HCT116 (cell line): ENCODE data around the gene CIROP. TPM values are rescaled to one million over a fixed set of nuclear protein-coding genes. Genes with fewer than 3 reads are reported as not detected.
A peak's percentile ranks its signal among the peaks of the same experiment; 100 is the strongest.

Source experiments
- ATAC-seq: fragments of 200-7000 bp; cut with Tn5 transposase; 2 replicates; pipeline ENCODE4 v1.9.1; 2020; ENCODE audit warnings: mild to moderate bottlenecking, moderate library complexity
- BruUV-seq: library from RNA; stranded (reverse); fragments of 400-500 nt; replicated peaks from 2 replicates; lab custom pipeline; 2021; lab: Mats Ljungman, UMichigan
- CTCF ChIA-PET: fragments of 300-600 bp; sonication (Branson Sonifier 250); formaldehyde crosslinking; loops from one replicate; lab custom pipeline; 2021; ENCODE audit warnings: antibody characterized with exemption; lab: Charles Lee
- POLR2A ChIA-PET: fragments of 300-600, 350-600 bp; sonication (Branson Sonifier 250); formaldehyde crosslinking; loops from one replicate; lab custom pipeline; 2021; ENCODE audit warnings: antibody characterized with exemption; lab: Charles Lee
- RAD21 ChIA-PET, 2 experiments: fragments of 300-600 bp; sonication (Branson Sonifier 250); formaldehyde crosslinking; loops; one replicate each; lab custom pipeline; 2023; ENCODE audit warnings: low total read pairs in 2 of 2; ENCODE audit not compliant: uncharacterized antibody in 2 of 2, unreplicated experiment in 2 of 2, low non-redundant PET in 1 of 2; lab: Charles Lee
- DNase-seq: peaks from one replicate; pipeline ENCODE4 v3.0.0-alpha.2; 2010; ENCODE audit warnings: low read depth, low spot score
- H2AFZ ChIP-seq: fragments of 200-600 bp; shearing (Covaris generic), sonication (generic); 2 replicates; pipeline ENCODE4 v1.6.1; 2017; ENCODE audit warnings: low read depth, mixed run types, mixed read lengths, antibody characterized with exemption, low read length; ENCODE audit not compliant: poor library complexity, severe bottlenecking
- H3K27ac ChIP-seq: 2 replicates; pipeline ENCODE4 v1.5.1; 2012; ENCODE audit warnings: low read depth, low read length
- H3K27me3 ChIP-seq: fragments of 200-600 bp; sonication (generic); 2 replicates; pipeline ENCODE4 v1.6.1; 2016; ENCODE audit warnings: mixed run types, low read length, mixed read lengths; ENCODE audit not compliant: insufficient read depth
- H3K36me3 ChIP-seq, 2 experiments: fragments of 200-500 bp in 1 of 2; fragments of 200-600 bp in 1 of 2; sonication (Bioruptor generic) in 1 of 2; sonication (generic) in 1 of 2; 2 replicates each; pipeline versions ENCODE4 v1.5.1 to v1.6.1; 2014 to 2016; ENCODE audit warnings: low read length in 2 of 2, inconsistent platforms in 1 of 2, mixed read lengths in 1 of 2, mixed run types in 1 of 2; ENCODE audit not compliant: insufficient read depth in 2 of 2, control insufficient read depth in 1 of 2
- H3K4me1 ChIP-seq, 2 experiments: fragments of 200-600 bp in 1 of 2; sonication (generic) in 1 of 2; 2 replicates each; pipeline versions ENCODE4 v1.5.1 to v1.6.1; 2012 to 2017; ENCODE audit warnings: low read length in 2 of 2, inconsistent platforms in 1 of 2, mild to moderate bottlenecking in 1 of 2, mixed read lengths in 1 of 2, mixed run types in 1 of 2, moderate library complexity in 1 of 2; ENCODE audit not compliant: insufficient read depth in 2 of 2, control insufficient read depth in 1 of 2
- H3K4me2 ChIP-seq: fragments of 200-600 bp; sonication (generic); 2 replicates; pipeline ENCODE4 v1.6.1; 2017; ENCODE audit warnings: mixed run types, low read length, mixed read lengths
- H3K4me3 ChIP-seq, 2 experiments: fragments of 200-600 bp in 1 of 2; sonication (generic) in 1 of 2; replicated peaks in 1 of 2; 2 replicates each; pipeline ENCODE4 v1.5.1; 2011 to 2016; ENCODE audit warnings: low read length in 2 of 2, control low read depth in 1 of 2, low read depth in 1 of 2, mild to moderate bottlenecking in 1 of 2, mixed read lengths in 1 of 2, mixed run types in 1 of 2
- H3K79me2 ChIP-seq: fragments of 200-600 bp; sonication (generic); 2 replicates; pipeline ENCODE4 v1.6.1; 2017; ENCODE audit warnings: mild to moderate bottlenecking, mixed run types, low read length, moderate library complexity, mixed read lengths; ENCODE audit not compliant: insufficient read depth
- H3K9ac ChIP-seq: fragments of 200-600 bp; sonication (generic); 2 replicates; pipeline ENCODE4 v1.6.1; 2016; ENCODE audit warnings: low read length, mixed read lengths
- H3K9me2 ChIP-seq: fragments of 200-600 bp; sonication (generic), shearing (Covaris generic); 2 replicates; pipeline ENCODE4 v1.6.1; 2017; ENCODE audit warnings: mixed run types, mild to moderate bottlenecking, moderate library complexity; ENCODE audit not compliant: insufficient read depth
- H3K9me3 ChIP-seq, 2 experiments: fragments of 200-500 bp in 1 of 2; fragments of 200-600 bp in 1 of 2; sonication (Bioruptor generic) in 1 of 2; sonication (generic) in 1 of 2; 2 replicates each; pipeline ENCODE4 v1.6.1; 2014 to 2017; ENCODE audit warnings: low read length in 2 of 2, mixed read lengths in 2 of 2, inconsistent platforms in 1 of 2, low read depth in 1 of 2, mild to moderate bottlenecking in 1 of 2, mixed run types in 1 of 2, moderate library complexity in 1 of 2; ENCODE audit not compliant: control insufficient read depth in 1 of 2, insufficient read depth in 1 of 2
- H4K20me1 ChIP-seq: fragments of 200-600 bp; sonication (generic), shearing (Covaris generic); 2 replicates; pipeline ENCODE4 v1.6.1; 2017; ENCODE audit warnings: mixed run types, mild to moderate bottlenecking, moderate library complexity; ENCODE audit not compliant: insufficient read depth
- ATF3 ChIP-seq: IDR thresholded peaks from 2 replicates; pipeline ENCODE4 v1.6.1; 2012
- CEBPB ChIP-seq: IDR thresholded peaks from 2 replicates; pipeline ENCODE4 v1.6.1; 2012; ENCODE audit warnings: low read depth
- CTCF ChIP-seq, 3 experiments: fragments of 200-600 bp in 1 of 3; sonication (generic) in 1 of 3; IDR thresholded peaks in 2 of 3; conservative IDR thresholded peaks in 1 of 3; 2 replicates each; pipeline ENCODE4 v1.5.1; 2012 to 2017; ENCODE audit warnings: low read depth in 2 of 3, low read length in 2 of 3, antibody characterized with exemption in 1 of 3, borderline replicate concordance in 1 of 3, control low read depth in 1 of 3, mild to moderate bottlenecking in 1 of 3, mixed read lengths in 1 of 3, mixed run types in 1 of 3, moderate library complexity in 1 of 3; ENCODE audit not compliant: insufficient read depth in 1 of 3
- ELF1 ChIP-seq: IDR thresholded peaks from 2 replicates; pipeline ENCODE4 v1.6.1; 2012; ENCODE audit warnings: low read depth, borderline replicate concordance
- EZH2 ChIP-seq: fragments of 200-600 bp; sonication (generic); IDR thresholded peaks from 2 replicates; pipeline ENCODE4 v1.6.1; 2017; ENCODE audit warnings: antibody characterized with exemption, mixed run types
- EZH2phosphoT487 ChIP-seq: fragments of 200-600 bp; IDR thresholded peaks from 2 replicates; pipeline ENCODE4 v1.6.1; 2018; ENCODE audit warnings: antibody characterized with exemption, borderline replicate concordance
- MAX ChIP-seq: IDR thresholded peaks from 2 replicates; pipeline ENCODE4 v1.6.1; 2012
- POLR2A ChIP-seq: IDR thresholded peaks from 2 replicates; pipeline ENCODE4 v1.7.0; 2011; ENCODE audit warnings: borderline replicate concordance; ENCODE audit not compliant: insufficient read depth, insufficient read length; ENCODE audit errors: extremely low read depth
- RAD21 ChIP-seq: IDR thresholded peaks from 2 replicates; pipeline ENCODE4 v1.6.1; 2012; ENCODE audit warnings: low read depth, mild to moderate bottlenecking
- SP1 ChIP-seq: IDR thresholded peaks from 2 replicates; pipeline ENCODE4 v1.6.1; 2012; ENCODE audit warnings: low read depth
- SRF ChIP-seq: IDR thresholded peaks from 2 replicates; pipeline ENCODE4 v1.6.1; 2012; ENCODE audit warnings: low read depth
- TCF7L2 ChIP-seq: IDR thresholded peaks from 2 replicates; pipeline ENCODE4 v1.7.0; 2011; ENCODE audit warnings: borderline replicate concordance, inconsistent platforms; ENCODE audit not compliant: insufficient read depth, insufficient read length; ENCODE audit errors: extremely low read depth
- ZBTB33 ChIP-seq: IDR thresholded peaks from 2 replicates; pipeline ENCODE4 v1.6.1; 2011; ENCODE audit warnings: mild to moderate bottlenecking, low read length, moderate library complexity; ENCODE audit not compliant: insufficient replicate concordance; ENCODE audit errors: extremely low read depth
- ZNF274 ChIP-seq: fragments of 200-500 bp; sonication (Bioruptor generic); IDR thresholded peaks from 2 replicates; pipeline ENCODE4 v1.6.1; 2014; ENCODE audit warnings: mild to moderate bottlenecking, low read depth, low read length, inconsistent platforms
- intact Hi-C: fragments of 100-400 bp; cut with micrococcal nuclease; formaldehyde crosslinking; loops from 2 replicates; pipeline ENCODE4 v1.10.0; 2022
- total RNA-seq: library from RNA; stranded (reverse); gene quantifications from one replicate; pipeline ENCODE4 v1.2.1, GENCODE V29; 2021; ENCODE audit not compliant: unreplicated experiment

Gene CIROP
- total RNA-seq, 1 experiment from 2014 or later, result not detected

- no peak for TF ChIP-seq ZNF274
- no peak for TF ChIP-seq EZH2phosphoT487
- TF ChIP-seq RAD21, result no peak
- TF ChIP-seq POLR2A, result no peak
- no peak for TF ChIP-seq SP1
- TF ChIP-seq ATF3, result no peak
- TF ChIP-seq ZBTB33, result no peak
- no peak; the same call in 1 of the 2 replicates for TF ChIP-seq ELF1
- TF ChIP-seq EZH2, result no peak
Observed at GRCh38 chr14:23115039-23115731, 10.4 kb upstream of the CIROP start (continued).

- BruUV-seq, result no TSS peak
- Histone ChIP-seq H2AFZ (peak overlapping the region; percentile 49), H3K4me3 (peak overlapping the region in 1 of 2 experiments; percentile 37; a peak in 1 of 4 replicates), H3K4me1 (peaks cover 12 to 23% of the 10 kb centered on the region in 2 experiments), H4K20me1 (no peaks in the 10 kb centered on the region), H3K36me3 (no peaks in the 10 kb centered on the region), H3K27me3 (peaks cover 20% of the 10 kb centered on the region; the same call in 1 of the 2 replicates), H3K27ac (no peak overlapping the region), H3K9me2 (no peaks in the 10 kb centered on the region), H3K79me2 (no peaks in the 10 kb centered on the region), H3K9ac (no peak overlapping the region)
- ChIA-PET CTCF (interaction anchor here (1.4 kb wide), 1 partner anchor 128 kb away, joined by 6 read pairs; no protein-coding TSS in a partner anchor), POLR2A (interaction anchor here (1.4 kb wide), 1 partner anchor 19 kb away, joined by 7 read pairs; the partner anchor contains the start of genes ACIN1 and C14orf119), RAD21 (no interaction called here)
- intact Hi-C loops, result no loop called here
- ATAC-seq, result peak; percentile 65
- no peak for DNase-seq
- TF ChIP-seq SRF, result no peak
- TF ChIP-seq CTCF (IDR thresholded peaks at IDR 0.05 in 2 of 3, conservative IDR thresholded peaks at IDR 0.05 in 1 of 3; ENCODE audit: borderline replicate concordance in 1 of 3, insufficient read depth in 1 of 3, low read depth in 2 of 3, low read length in 2 of 3), result no peak
- TF ChIP-seq TCF7L2, result no peak
- TF ChIP-seq SP1, result no peak
- no peak for TF ChIP-seq MAX
- TF ChIP-seq ELF1, result no peak
- TF ChIP-seq POLR2A, result no peak
- TF ChIP-seq RAD21, result no peak
- no peak for TF ChIP-seq CEBPB
- TF ChIP-seq ATF3, result no peak
- TF ChIP-seq, all 23 proteins: peak for 0
- H3K4me2 ChIP-seq, result peak overlapping the region; percentile 73
- H3K9me3 ChIP-seq, result no peaks in the 10 kb centered on the region
Observed at GRCh38 chr14:23114669-23115038, 9.9 kb upstream of the CIROP start.
